AG09319 (cell line): ENCODE data around the gene CIT.
A peak's percentile ranks its signal among the peaks of the same experiment; 100 is the strongest.

ENCODE experiments used
- DNase-seq: peaks from one replicate; pipeline ENCODE4 v3.0.0-alpha.2; 2010; ENCODE audit warnings: low read depth; ENCODE audit errors: extremely low read depth
- CTCF ChIP-seq: IDR thresholded peaks from 2 replicates; pipeline ENCODE4 v1.5.1; 2011; ENCODE audit warnings: low read depth, mild to moderate bottlenecking, inconsistent platforms, low read length, moderate library complexity

The CIT gene

GRCh38 chr12:119850330-119850729, 26.8 kb downstream of the CIT start:
- no peak for TF ChIP-seq CTCF
- DNase-seq: no peak

GRCh38 chr12:119843100-119843499, 34.0 kb downstream of the CIT start:
- no peak for TF ChIP-seq CTCF
- peak; percentile 20 for DNase-seq

- TF ChIP-seq CTCF: no peak
- DNase-seq: no peak
These were observed 34.7 kb downstream of the CIT start for GRCh38 chr12:119842380-119842779.

GRCh38 chr12:119841433-119842210, 35.5 kb downstream of the CIT start:
- DNase-seq: no peak
- no peak for TF ChIP-seq CTCF

- no peak for TF ChIP-seq CTCF
- no peak for DNase-seq
These were observed 36.5 kb downstream of the CIT start for GRCh38 chr12:119840582-119840981.

GRCh38 chr12:119840168-119840567, 37.0 kb downstream of the CIT start:
- TF ChIP-seq CTCF: no peak
- DNase-seq: no peak

- TF ChIP-seq CTCF: no peak
- no peak for DNase-seq
These were observed 38.1 kb downstream of the CIT start for GRCh38 chr12:119838826-119839600.
